Nephron (organoid): Measurements from ENCODE around the gene MAPK8IP2.
A peak's percentile ranks its signal among the peaks of the same experiment; 100 is the strongest.
"Not testable (repeated sequence)": the region's sequence is repeated elsewhere in the genome, so short reads cannot be mapped to it uniquely, and the experiment has no call there.

ENCODE experiments used
- H3K27ac Mint-ChIP-seq, 3 experiments: 2 replicates each; pipeline ENCODE4 v1.8.0; 2020; ENCODE audit warnings: mixed read lengths in 3 of 3, mild to moderate bottlenecking in 2 of 3, moderate library complexity in 1 of 3
- H3K27me3 Mint-ChIP-seq: 2 replicates; pipeline ENCODE4 v1.8.0; 2021; ENCODE audit warnings: low read depth, mild to moderate bottlenecking, moderate library complexity, mixed read lengths
- H3K36me3 Mint-ChIP-seq: 2 replicates; pipeline ENCODE4 v1.8.0; 2020; ENCODE audit warnings: low read depth, mixed read lengths
- H3K4me1 Mint-ChIP-seq: 2 replicates; pipeline ENCODE4 v1.8.0; 2020; ENCODE audit warnings: mixed read lengths
- H3K4me3 Mint-ChIP-seq, 3 experiments: 2 replicates each; pipeline ENCODE4 v1.8.0; 2020; ENCODE audit warnings: mild to moderate bottlenecking in 3 of 3, mixed read lengths in 3 of 3, moderate library complexity in 2 of 3
- H3K9me3 Mint-ChIP-seq: 2 replicates; pipeline ENCODE4 v1.8.0; 2020; ENCODE audit warnings: mixed read lengths
- CTCF ChIP-seq, 3 experiments: fragments of 200-600 bp; sonication (generic); IDR thresholded peaks; one replicate each; pipeline ENCODE4 v1.5.0; 2021; ENCODE audit warnings: antibody characterized with exemption in 3 of 3; ENCODE audit not compliant: unreplicated experiment in 3 of 3

MAPK8IP2 gene

GRCh38 chr22:50611341-50612060, 10.9 kb downstream of the MAPK8IP2 start:
- Mint-ChIP-seq H3K36me3 (no peaks in the 10 kb centered on the region), H3K4me3 (no peak overlapping the region), H3K9me3 (no peaks in the 10 kb centered on the region), H3K27me3 (peaks cover 41% of the 10 kb centered on the region), H3K4me1 (no peaks in the 10 kb centered on the region), H3K27ac (no peak overlapping the region)
- TF ChIP-seq CTCF (IDR thresholded peaks at IDR 0.05; ENCODE audit: unreplicated experiment in 3 of 3), result no peak

GRCh38 chr22:50612168-50612527, 11.6 kb downstream of the MAPK8IP2 start:
- no peaks in the 10 kb centered on the region for H3K9me3 Mint-ChIP-seq
- H3K27me3 Mint-ChIP-seq, result peaks cover 41% of the 10 kb centered on the region

GRCh38 chr22:50612528-50613221, 12.1 kb downstream of the MAPK8IP2 start:
- H3K4me1 Mint-ChIP-seq, result no peaks in the 10 kb centered on the region
- no peaks in the 10 kb centered on the region for H3K9me3 Mint-ChIP-seq
- H3K27me3 Mint-ChIP-seq, result peaks cover 36% of the 10 kb centered on the region
- no peak overlapping the region for H3K4me3 Mint-ChIP-seq
- H3K36me3 Mint-ChIP-seq, result no peaks in the 10 kb centered on the region
- TF ChIP-seq CTCF (IDR thresholded peaks at IDR 0.05; ENCODE audit: unreplicated experiment in 3 of 3), result no peak
- H3K27ac Mint-ChIP-seq, result no peak overlapping the region

More at GRCh38 chr22:50612168-50612527, 11.6 kb downstream of the MAPK8IP2 start:
- Mint-ChIP-seq H3K4me1 (no peaks in the 10 kb centered on the region), H3K4me3 (no peak overlapping the region), H3K36me3 (no peaks in the 10 kb centered on the region), H3K27ac (no peak overlapping the region)
- TF ChIP-seq CTCF (IDR thresholded peaks at IDR 0.05; ENCODE audit: unreplicated experiment in 3 of 3), result no peak

- no peak overlapping the region for H3K4me3 Mint-ChIP-seq
- no peaks in the 10 kb centered on the region for H3K4me1 Mint-ChIP-seq
- no peak overlapping the region for H3K27ac Mint-ChIP-seq
- no peaks in the 10 kb centered on the region for H3K9me3 Mint-ChIP-seq
- no peaks in the 10 kb centered on the region for H3K36me3 Mint-ChIP-seq
- no peak for TF ChIP-seq CTCF (IDR thresholded peaks at IDR 0.05; ENCODE audit: unreplicated experiment in 3 of 3)
- H3K27me3 Mint-ChIP-seq, result peaks cover 33% of the 10 kb centered on the region
Measured at GRCh38 chr22:50613291-50613981, 12.8 kb downstream of the MAPK8IP2 start.

GRCh38 chr22:50614296-50614695, 13.7 kb downstream of the MAPK8IP2 start:
- H3K27me3 Mint-ChIP-seq, result peaks cover 29% of the 10 kb centered on the region
- H3K9me3 Mint-ChIP-seq, H3K27ac Mint-ChIP-seq, H3K4me1 Mint-ChIP-seq, H3K36me3 Mint-ChIP-seq, H3K4me3 Mint-ChIP-seq: not testable (repeated sequence)

GRCh38 chr22:50620593-50621355, 20.2 kb downstream of the MAPK8IP2 start:
- no peaks in the 10 kb centered on the region for H3K9me3 Mint-ChIP-seq
- H3K36me3 Mint-ChIP-seq, result no peaks in the 10 kb centered on the region
- H3K27me3 Mint-ChIP-seq, result peaks cover 13% of the 10 kb centered on the region
- TF ChIP-seq CTCF (IDR thresholded peaks at IDR 0.05; ENCODE audit: unreplicated experiment in 3 of 3), result peak in 2 of 3 experiments; percentile 6 to 74
- H3K4me3 Mint-ChIP-seq, result peak overlapping the region; percentile 26 to 78 (median 48)
- H3K4me1 Mint-ChIP-seq, result peaks cover 20% of the 10 kb centered on the region
- H3K27ac Mint-ChIP-seq, result peak overlapping the region in 1 of 3 experiments; percentile 53
